GM06990 (cell line): Measurements from ENCODE around the gene CFAP97.

ENCODE experiments used
- DNase-seq: peaks from one replicate; pipeline ENCODE4 v3.0.0-alpha.2; 2011; ENCODE audit not compliant: insufficient read length; ENCODE audit errors: extremely low read depth
- H3K27me3 ChIP-seq: replicated peaks from 2 replicates; pipeline ENCODE4 v1.6.0; 2011; ENCODE audit warnings: low read length; ENCODE audit not compliant: control insufficient read depth, insufficient read depth
- H3K36me3 ChIP-seq: 2 replicates; pipeline ENCODE4 v1.5.1; 2011; ENCODE audit warnings: low read length; ENCODE audit not compliant: control insufficient read depth, insufficient read depth
- H3K4me3 ChIP-seq: replicated peaks from 2 replicates; pipeline ENCODE4 v1.5.1; 2011; ENCODE audit warnings: low read depth, mild to moderate bottlenecking, control low read depth, low read length
- CTCF ChIP-seq: IDR thresholded peaks from 2 replicates; pipeline ENCODE4 v1.5.1; 2011; ENCODE audit warnings: low read length, control low read depth, mild to moderate bottlenecking, inconsistent platforms; ENCODE audit not compliant: insufficient read depth, poor library complexity, severe bottlenecking

The CFAP97 gene

GRCh38 chr4:185237175-185237574, 33.4 kb upstream of the CFAP97 start:
- H3K4me3 ChIP-seq, result no peak overlapping the region
- no peak for DNase-seq
- H3K36me3 ChIP-seq, result peaks cover 4% of the 10 kb centered on the region
- TF ChIP-seq CTCF, result no peak
- H3K27me3 ChIP-seq, result no peaks in the 10 kb centered on the region

DNA sequence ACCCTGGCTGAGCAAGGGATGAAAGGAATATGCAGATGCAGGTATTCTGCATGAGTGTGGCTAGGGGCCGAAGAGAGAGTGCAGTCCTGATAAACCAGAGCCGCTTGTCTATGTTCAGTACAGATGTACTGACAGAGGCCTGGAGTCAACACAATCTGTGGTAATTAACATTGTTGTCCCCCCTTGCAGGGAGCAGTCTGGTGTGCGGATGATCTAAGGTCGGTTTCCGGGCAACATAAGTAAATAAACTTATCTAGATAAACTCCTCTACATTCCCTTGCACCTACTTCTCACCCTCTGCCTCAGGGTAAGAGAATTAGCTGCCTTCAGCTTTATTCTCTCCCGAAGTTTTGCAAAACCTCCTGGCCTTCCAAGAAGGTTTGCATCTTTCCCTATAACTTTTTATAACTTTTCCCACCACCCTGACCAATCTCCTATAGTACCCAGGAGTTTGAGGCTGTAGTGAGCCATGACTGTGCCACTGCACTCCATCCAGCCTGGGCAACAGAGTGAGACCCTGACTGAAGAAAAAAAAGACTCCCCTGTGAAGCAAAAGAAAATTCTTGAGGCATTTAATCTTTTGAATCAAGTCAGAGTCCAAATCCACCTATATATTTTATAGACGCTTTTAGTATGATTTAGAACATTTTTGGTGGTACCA, 32.2 kb upstream of the CFAP97 start:
- H3K4me3 ChIP-seq, result no peak overlapping the region
- no peak for DNase-seq
- peaks cover 4% of the 10 kb centered on the region for H3K36me3 ChIP-seq
- no peak for TF ChIP-seq CTCF
- H3K27me3 ChIP-seq, result no peaks in the 10 kb centered on the region

DNA sequence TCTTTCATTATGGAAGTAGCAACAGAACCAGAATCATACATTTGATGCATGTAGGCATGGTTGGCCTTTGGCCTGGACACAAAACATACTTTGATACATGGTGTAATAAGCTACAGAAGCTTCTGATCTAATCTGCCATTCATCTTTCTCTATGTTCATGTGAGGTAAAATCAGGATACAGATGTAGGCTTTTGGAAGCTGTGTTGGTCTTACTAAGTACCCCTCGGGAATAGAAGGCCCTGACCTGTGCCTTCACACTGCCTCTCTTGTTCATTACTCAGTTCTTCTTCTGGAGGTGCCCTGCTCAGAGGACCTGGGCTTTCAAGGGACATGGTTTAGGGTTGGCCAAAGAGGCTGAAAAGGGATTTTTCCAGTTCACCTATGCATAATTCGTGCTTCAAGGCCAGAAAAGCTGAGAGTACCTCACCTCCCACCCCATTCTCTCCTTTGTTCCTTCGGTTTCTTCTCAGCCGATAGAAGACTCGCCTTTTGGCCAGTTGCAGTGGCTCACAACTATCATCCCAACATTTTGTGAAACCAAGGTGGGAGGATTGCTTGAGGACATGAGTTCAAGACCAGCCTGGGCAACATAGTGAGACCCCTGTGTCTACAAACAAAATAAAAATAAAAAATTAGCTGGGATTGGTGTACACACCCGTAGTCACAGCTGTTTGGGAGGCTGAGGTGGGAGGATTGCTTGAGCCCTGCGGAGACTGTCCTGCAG, 31.5 kb upstream of the CFAP97 start:
- TF ChIP-seq CTCF, result no peak
- DNase-seq, result no peak
- no peaks in the 10 kb centered on the region for H3K27me3 ChIP-seq
- H3K36me3 ChIP-seq, result peaks cover 4% of the 10 kb centered on the region
- H3K4me3 ChIP-seq, result no peak overlapping the region

- TF ChIP-seq CTCF, result no peak
Observed at GRCh38 chr4:185232370-185232769, 28.6 kb upstream of the CFAP97 start.

GRCh38 chr4:185229021-185229818, 25.4 kb upstream of the CFAP97 start:
- DNase-seq, result no peak
- Histone ChIP-seq H3K27me3 (no peaks in the 10 kb centered on the region), H3K4me3 (no peak overlapping the region), H3K36me3 (peaks cover 2% of the 10 kb centered on the region)
- no peak for TF ChIP-seq CTCF

More at GRCh38 chr4:185232370-185232769, 28.6 kb upstream of the CFAP97 start:
- H3K27me3 ChIP-seq, result no peaks in the 10 kb centered on the region
- peaks cover 6% of the 10 kb centered on the region for H3K36me3 ChIP-seq
- H3K4me3 ChIP-seq, result no peak overlapping the region
- no peak for DNase-seq
